Neutrophil (primary cell): ENCODE results near the gene NELFCD.

Experiments used
- H3K27ac ChIP-seq: fragments of 200-600 bp; sonication (generic); 2 replicates; pipeline ENCODE4 v1.5.1; 2016; ENCODE audit warnings: mild to moderate bottlenecking, moderate library complexity
- H3K27me3 ChIP-seq: fragments of 200-600 bp; sonication (generic); 2 replicates; pipeline ENCODE4 v1.6.0; 2016; ENCODE audit warnings: mild to moderate bottlenecking
- H3K36me3 ChIP-seq: fragments of 200-600 bp; sonication (generic); 2 replicates; pipeline ENCODE4 v1.5.1; 2017
- H3K4me1 ChIP-seq, 2 experiments: fragments of 200-600 bp in 1 of 2; sonication (generic) in 1 of 2; 1 replicate in 1 of 2; 2 replicates in 1 of 2; pipeline versions ENCODE4 v1.5.1 to v1.6.1; 2013 to 2016; ENCODE audit warnings: low read depth in 1 of 2, low read length in 1 of 2, mild to moderate bottlenecking in 1 of 2, moderate library complexity in 1 of 2; ENCODE audit not compliant: control insufficient read depth in 1 of 2, insufficient read depth in 1 of 2
- H3K4me3 ChIP-seq, 2 experiments: fragments of 200-600 bp in 1 of 2; sonication (generic) in 1 of 2; 1 replicate in 1 of 2; 2 replicates in 1 of 2; pipeline ENCODE4 v1.5.1; 2013 to 2016; ENCODE audit warnings: low read depth in 1 of 2, low read length in 1 of 2, mild to moderate bottlenecking in 1 of 2, moderate library complexity in 1 of 2
- H3K9me3 ChIP-seq: fragments of 200-600 bp; sonication (generic); 2 replicates; pipeline ENCODE4 v1.5.1; 2016
- TF ChIP-seq, protein P1 (sequence below): fragments of 200-600 bp; sonication (generic); IDR thresholded peaks from 2 replicates; pipeline ENCODE4 v1.5.1; 2016; ENCODE audit warnings: antibody characterized with exemption

NELFCD gene

DNA sequence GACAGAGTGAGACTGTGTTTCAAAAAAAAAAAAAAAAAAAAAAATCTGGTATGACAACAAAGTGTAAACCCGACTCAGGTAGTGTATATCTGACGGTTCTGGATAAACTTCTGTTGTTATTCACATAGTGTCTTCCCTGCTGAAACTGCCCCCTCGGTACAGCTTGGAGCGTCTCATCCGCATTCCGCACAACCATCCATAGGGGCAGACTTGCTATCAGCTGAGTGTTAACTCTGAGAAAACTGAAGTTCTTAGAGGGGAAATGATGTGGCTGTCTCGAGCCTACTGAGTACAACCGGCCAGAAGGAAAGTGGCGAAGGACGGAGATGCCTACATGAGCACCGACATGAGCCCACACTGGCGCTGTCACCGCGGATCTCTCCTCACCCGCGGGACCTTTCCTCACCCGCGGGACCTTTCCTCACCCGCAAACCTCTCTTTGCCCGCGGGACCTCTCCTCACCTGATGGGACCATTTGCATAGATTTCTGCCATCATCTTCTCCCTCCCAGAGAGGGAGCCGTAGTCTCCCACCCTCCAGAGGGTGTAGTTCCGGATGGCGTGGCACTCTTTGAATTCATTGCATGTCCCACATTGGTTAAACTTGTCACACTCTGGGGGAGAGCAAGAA, 16.2 kb downstream of the NELFCD start:
- H3K4me1 ChIP-seq: no peaks in the 10 kb centered on the region
- no peak overlapping the region for H3K27ac ChIP-seq
- H3K4me3 ChIP-seq: no peak overlapping the region
- no peaks in the 10 kb centered on the region for H3K9me3 ChIP-seq
- peaks cover 100% of the 10 kb centered on the region for H3K36me3 ChIP-seq
- no peaks in the 10 kb centered on the region for H3K27me3 ChIP-seq
- TF ChIP-seq, protein P1, sequence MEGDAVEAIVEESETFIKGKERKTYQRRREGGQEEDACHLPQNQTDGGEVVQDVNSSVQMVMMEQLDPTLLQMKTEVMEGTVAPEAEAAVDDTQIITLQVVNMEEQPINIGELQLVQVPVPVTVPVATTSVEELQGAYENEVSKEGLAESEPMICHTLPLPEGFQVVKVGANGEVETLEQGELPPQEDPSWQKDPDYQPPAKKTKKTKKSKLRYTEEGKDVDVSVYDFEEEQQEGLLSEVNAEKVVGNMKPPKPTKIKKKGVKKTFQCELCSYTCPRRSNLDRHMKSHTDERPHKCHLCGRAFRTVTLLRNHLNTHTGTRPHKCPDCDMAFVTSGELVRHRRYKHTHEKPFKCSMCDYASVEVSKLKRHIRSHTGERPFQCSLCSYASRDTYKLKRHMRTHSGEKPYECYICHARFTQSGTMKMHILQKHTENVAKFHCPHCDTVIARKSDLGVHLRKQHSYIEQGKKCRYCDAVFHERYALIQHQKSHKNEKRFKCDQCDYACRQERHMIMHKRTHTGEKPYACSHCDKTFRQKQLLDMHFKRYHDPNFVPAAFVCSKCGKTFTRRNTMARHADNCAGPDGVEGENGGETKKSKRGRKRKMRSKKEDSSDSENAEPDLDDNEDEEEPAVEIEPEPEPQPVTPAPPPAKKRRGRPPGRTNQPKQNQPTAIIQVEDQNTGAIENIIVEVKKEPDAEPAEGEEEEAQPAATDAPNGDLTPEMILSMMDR: no peak

DNA sequence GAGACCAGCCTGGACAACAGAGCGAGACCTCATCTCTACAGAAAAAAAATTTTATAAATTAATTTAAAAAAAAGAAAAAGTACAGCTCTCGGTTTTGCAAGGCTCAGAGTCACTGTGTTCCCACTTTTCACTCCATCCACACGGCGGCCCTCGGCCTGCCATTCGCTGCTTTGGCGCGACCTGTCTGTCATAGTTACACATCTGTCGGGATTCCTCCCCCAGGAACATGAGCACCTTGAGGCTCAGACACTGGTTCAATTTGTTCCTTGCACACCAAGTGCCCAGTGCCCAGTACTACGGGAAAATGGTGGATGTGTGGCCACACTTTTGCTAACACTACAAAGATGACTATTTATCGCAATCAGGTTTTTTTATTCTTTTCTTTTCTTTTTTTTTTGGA, 17.6 kb downstream of the NELFCD start:
- no peaks in the 10 kb centered on the region for H3K9me3 ChIP-seq
- no peak overlapping the region for H3K27ac ChIP-seq
- peaks cover 100% of the 10 kb centered on the region for H3K36me3 ChIP-seq
- no peaks in the 10 kb centered on the region for H3K27me3 ChIP-seq
- peaks cover 8 to 10% of the 10 kb centered on the region in 2 experiments for H3K4me1 ChIP-seq
- no peak overlapping the region for H3K4me3 ChIP-seq
- TF ChIP-seq, protein P1: no peak

DNA sequence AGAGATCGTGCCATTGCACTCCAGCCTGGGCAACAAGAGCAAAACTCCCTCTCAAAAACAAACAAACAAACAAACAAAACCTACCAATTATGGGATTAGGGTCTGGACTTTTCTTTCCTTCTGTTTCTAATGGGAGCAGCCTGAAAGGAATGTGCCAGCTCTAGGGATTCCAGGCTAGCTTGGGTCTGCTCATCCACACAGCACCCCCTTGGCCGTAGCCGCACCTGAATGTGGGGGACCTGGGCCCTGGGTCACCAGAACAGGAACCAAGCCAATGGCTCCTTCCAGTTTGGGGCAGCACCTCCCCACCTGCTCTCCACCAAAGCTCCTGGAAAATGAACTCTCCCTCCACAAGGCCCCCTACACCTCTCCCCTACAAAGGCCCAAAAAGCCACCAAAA, 19.3 kb downstream of the NELFCD start:
- peak overlapping the region; percentile 5 for H3K27ac ChIP-seq
- peaks cover 25 to 27% of the 10 kb centered on the region in 2 experiments for H3K4me1 ChIP-seq
- TF ChIP-seq, protein P1: no peak
- H3K36me3 ChIP-seq: peaks cover 90% of the 10 kb centered on the region
- H3K9me3 ChIP-seq: no peaks in the 10 kb centered on the region
- no peaks in the 10 kb centered on the region for H3K27me3 ChIP-seq
- no peak overlapping the region for H3K4me3 ChIP-seq

DNA sequence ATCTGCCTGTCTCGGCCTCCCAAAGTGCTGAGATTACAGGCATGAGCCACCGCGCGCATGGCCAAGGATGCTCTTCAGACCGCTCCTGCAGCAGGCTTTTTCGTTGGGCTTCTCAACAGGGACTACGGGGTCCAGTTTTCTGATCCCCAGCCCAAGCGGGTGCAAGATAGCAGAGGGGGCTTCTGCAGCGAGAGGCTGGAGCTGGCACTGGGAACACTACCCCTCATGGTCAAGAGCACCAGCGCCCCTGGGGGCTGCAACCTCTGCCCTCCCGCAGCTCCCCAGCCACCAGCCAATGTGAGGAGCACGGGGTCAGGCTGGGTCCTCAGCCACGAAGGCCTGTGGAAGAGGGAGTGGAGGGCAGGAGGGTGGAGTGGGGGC, 20.0 kb downstream of the NELFCD start:
- Histone ChIP-seq H3K36me3 (peaks cover 83% of the 10 kb centered on the region), H3K9me3 (no peaks in the 10 kb centered on the region)

DNA sequence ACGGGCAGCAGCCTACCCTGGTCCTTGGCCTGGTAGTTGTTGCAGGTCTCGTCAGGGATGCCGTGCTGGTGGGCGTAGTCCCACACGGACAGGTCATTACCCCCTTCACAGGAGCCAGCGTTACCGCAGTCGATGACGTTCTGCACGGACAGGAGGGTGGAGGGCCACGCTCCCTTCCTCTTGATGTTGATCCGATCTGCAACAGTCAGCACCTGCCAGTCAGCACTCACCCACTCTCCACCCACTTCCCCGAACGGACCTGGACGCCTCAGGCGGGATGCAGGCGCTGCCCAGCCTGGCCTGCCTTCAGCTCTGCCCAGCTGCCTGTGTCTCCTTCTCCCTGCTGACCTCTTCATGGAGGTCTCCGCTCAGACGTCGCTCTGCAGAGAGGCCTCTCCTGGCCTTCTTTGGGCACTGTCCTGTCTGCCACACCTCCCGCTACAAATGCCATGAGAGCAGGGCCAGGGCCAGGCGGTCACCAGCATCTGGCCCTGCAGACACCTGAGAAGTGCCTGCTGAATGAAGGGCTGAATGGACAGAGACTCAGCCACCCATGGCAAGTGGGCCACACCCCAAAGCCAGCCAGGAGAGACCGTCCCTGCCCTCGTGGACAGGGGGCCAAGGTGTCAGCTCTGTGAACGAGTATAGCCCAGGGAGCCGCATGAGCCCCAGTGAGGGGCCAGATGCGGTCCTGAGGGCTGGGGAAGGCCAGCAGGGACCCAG, 20.6 kb downstream of the NELFCD start:
- Histone ChIP-seq H3K4me1 (peaks cover 34 to 40% of the 10 kb centered on the region in 2 experiments), H3K27me3 (no peaks in the 10 kb centered on the region), H3K9me3 (no peaks in the 10 kb centered on the region), H3K27ac (no peak overlapping the region), H3K4me3 (no peak overlapping the region), H3K36me3 (peaks cover 77% of the 10 kb centered on the region)
- TF ChIP-seq, protein P1: no peak

More for the DNA sequence above, 20.0 kb downstream of the NELFCD start:
- Histone ChIP-seq H3K4me1 (peaks cover 32 to 34% of the 10 kb centered on the region in 2 experiments), H3K27ac (no peak overlapping the region), H3K4me3 (no peak overlapping the region), H3K27me3 (no peaks in the 10 kb centered on the region)
- TF ChIP-seq, protein P1: no peak
